PFSK-1 (cell line): Measurements from ENCODE around the gene NPR1.

Source experiments
- POLR2AphosphoS5 ChIP-seq: IDR thresholded peaks from 2 replicates; pipeline ENCODE4 v1.6.1; 2012; ENCODE audit warnings: low read depth, mild to moderate bottlenecking, control low read depth, low read length, moderate library complexity
- TF ChIP-seq, protein P1 (sequence below), 2 experiments: IDR thresholded peaks; 2 replicates each; pipeline versions ENCODE4 v1.6.1 to v1.8.0; 2011 to 2012; ENCODE audit warnings: low read depth in 2 of 2, low read length in 2 of 2, control low read depth in 1 of 2, inconsistent platforms in 1 of 2, mild to moderate bottlenecking in 1 of 2, moderate library complexity in 1 of 2; ENCODE audit not compliant: insufficient read depth in 1 of 2

DNA sequence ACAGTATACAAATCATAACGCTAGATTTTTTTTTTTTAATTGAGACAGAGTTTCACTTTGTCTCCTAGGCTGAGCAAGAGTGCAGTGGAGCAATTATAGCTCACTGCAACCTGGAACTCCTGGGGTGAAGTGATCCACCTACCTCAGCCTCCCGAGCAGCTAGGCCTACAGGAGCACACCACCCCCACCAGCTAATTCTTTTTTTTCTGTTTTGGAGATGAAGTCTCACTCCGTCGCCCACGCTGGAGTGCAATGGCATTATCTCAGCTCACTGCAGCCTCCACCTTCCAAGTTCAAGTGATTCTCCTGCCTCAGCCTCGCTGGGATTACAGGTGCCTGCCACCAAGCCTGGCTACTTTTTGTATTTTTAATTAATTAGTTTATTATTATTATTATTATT, 21.3 kb downstream of the NPR1 start:
- no peak for TF ChIP-seq POLR2AphosphoS5
- TF ChIP-seq, protein P1, sequence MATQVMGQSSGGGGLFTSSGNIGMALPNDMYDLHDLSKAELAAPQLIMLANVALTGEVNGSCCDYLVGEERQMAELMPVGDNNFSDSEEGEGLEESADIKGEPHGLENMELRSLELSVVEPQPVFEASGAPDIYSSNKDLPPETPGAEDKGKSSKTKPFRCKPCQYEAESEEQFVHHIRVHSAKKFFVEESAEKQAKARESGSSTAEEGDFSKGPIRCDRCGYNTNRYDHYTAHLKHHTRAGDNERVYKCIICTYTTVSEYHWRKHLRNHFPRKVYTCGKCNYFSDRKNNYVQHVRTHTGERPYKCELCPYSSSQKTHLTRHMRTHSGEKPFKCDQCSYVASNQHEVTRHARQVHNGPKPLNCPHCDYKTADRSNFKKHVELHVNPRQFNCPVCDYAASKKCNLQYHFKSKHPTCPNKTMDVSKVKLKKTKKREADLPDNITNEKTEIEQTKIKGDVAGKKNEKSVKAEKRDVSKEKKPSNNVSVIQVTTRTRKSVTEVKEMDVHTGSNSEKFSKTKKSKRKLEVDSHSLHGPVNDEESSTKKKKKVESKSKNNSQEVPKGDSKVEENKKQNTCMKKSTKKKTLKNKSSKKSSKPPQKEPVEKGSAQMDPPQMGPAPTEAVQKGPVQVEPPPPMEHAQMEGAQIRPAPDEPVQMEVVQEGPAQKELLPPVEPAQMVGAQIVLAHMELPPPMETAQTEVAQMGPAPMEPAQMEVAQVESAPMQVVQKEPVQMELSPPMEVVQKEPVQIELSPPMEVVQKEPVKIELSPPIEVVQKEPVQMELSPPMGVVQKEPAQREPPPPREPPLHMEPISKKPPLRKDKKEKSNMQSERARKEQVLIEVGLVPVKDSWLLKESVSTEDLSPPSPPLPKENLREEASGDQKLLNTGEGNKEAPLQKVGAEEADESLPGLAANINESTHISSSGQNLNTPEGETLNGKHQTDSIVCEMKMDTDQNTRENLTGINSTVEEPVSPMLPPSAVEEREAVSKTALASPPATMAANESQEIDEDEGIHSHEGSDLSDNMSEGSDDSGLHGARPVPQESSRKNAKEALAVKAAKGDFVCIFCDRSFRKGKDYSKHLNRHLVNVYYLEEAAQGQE (IDR thresholded peaks at IDR 0.05; ENCODE audit: insufficient read depth in 1 of 2, low read depth in 2 of 2, low read length in 2 of 2), result no peak
